Motor neuron (in vitro differentiated cells): ENCODE measurements around the gene ZCCHC14. TPM values are rescaled to one million over a fixed set of nuclear protein-coding genes. Genes with fewer than 3 reads are reported as not detected.

Experiments
- ATAC-seq, 8 experiments: fragments of 200-7000 bp; cut with Tn5 transposase; replicated peaks in 6 of 8; 2 replicates each; pipeline ENCODE4 v1.8.0; 2021; ENCODE audit warnings: mild to moderate bottlenecking in 8 of 8, moderate library complexity in 8 of 8
- H3K27ac ChIP-seq, 2 donors: fragments of 250-450 bp; sonication (Bioruptor Pico); 2 replicates each; pipeline ENCODE4 v1.9.0; 2021; ENCODE audit warnings: antibody characterized with exemption in 2 of 2, mild to moderate bottlenecking in 2 of 2, moderate library complexity in 1 of 2
- H3K4me1 ChIP-seq, 2 donors: fragments of 250-450 bp; sonication (Bioruptor Pico); replicated peaks in 1 of 2; 2 replicates each; pipeline ENCODE4 v1.6.1; 2021; ENCODE audit warnings: antibody characterized with exemption in 2 of 2, mild to moderate bottlenecking in 2 of 2, moderate library complexity in 1 of 2
- H3K4me3 ChIP-seq, 5 donors: fragments of 250-450 bp; sonication (Bioruptor Pico); 2 replicates each; pipeline ENCODE4 v1.9.0; 2021; ENCODE audit warnings: antibody characterized with exemption in 5 of 5, mild to moderate bottlenecking in 5 of 5, moderate library complexity in 4 of 5
- WGBS, 10 experiments: fragments of 450-650 bp; shearing (Covaris generic); methylation state at CpG; one replicate each; pipeline ENCODE4 v1.0.0; 2022; 5-methylcytosine and 5-hydroxymethylcytosine counted together
- in situ Hi-C, 9 experiments: fragments of 400-800 bp; cut with MboI; loops; one replicate each; pipeline ENCODE4 v1.15.0; 2021; ENCODE audit warnings: low sequenced_read_pairs in 9 of 9, low pct_unique_long_range_greater_than_20kb in 2 of 9; ENCODE audit not compliant: unreplicated experiment in 9 of 9
- total RNA-seq, 8 experiments: library from RNA; unstranded; fragments of 300-600 nt; gene quantifications; 2 replicates each; pipeline versions ENCODE4 v1.2.3 to v1.2.4, GENCODE V29; 2022

The ZCCHC14 gene
- total RNA-seq, 8 experiments from 2014 or later, result 11.2 to 30.3 (median 17.0) TPM

DNA sequence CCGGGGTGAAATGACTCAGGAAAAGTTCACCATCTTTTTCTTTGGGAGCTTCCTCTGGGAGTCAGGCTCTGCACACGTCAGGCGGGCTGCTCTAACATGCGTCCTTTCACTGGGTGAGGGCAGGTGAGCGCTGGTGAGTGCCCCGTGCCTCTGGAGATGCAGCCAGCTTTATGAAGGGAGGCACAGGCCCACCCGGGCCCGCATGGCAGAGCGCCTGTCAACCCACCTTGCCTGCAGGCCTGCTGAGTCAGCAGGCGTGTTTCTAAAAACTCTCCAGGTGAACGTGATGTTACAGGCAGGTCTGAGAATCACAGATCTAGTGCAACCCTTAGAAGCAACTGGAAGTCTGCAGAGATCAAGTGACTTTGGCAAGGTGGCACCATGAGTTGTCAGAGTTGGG is 82.3 kb downstream of the ZCCHC14 start:
- Histone ChIP-seq H3K27ac (no peak overlapping the region), H3K4me1 (no peaks in the 10 kb centered on the region), H3K4me3 (no peak overlapping the region)
- ATAC-seq, result no peak
- WGBS, 10 experiments, result 80 to 97% (median 96%) methylated on average over 1 to 6 of the region's 11 CpGs; no CpG with 5 or more reads in 6 of the 10 experiments
- in situ Hi-C loops, result loop anchor here in 1 of 9 experiments (25.0 kb wide), 1 partner anchor 227 kb away; no protein-coding TSS in a partner anchor

DNA sequence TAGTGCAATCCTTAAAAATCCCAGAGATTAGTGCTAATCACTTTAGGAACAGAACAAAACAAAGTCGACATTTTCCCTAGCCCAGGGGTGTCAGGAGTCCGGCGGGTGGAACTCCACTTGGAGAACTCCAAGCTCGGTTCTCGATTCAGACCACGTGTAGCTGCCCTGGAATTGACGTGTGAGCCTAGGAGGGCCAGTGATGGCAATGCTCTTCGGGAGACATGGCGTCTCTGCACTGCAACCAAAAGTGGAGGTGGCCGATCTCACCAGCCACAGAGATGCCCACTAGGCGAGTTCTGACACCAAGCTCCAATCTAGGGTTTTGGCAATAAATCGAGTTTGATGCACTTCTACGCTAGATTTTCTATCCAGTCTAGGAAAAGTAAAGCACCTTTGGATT is 83.0 kb downstream of the ZCCHC14 start:
- ATAC-seq, result no peak
- 60 to 100% (median 98%) methylated on average over 1 to 10 of the region's 13 CpGs; no CpG with 5 or more reads in 2 of the 10 experiments for WGBS, 10 experiments
- in situ Hi-C loops, result loop anchor here in 1 of 9 experiments (25.0 kb wide), 1 partner anchor 228 kb away; no protein-coding TSS in a partner anchor
- Histone ChIP-seq H3K4me3 (no peak overlapping the region), H3K4me1 (no peaks in the 10 kb centered on the region), H3K27ac (no peak overlapping the region)

DNA sequence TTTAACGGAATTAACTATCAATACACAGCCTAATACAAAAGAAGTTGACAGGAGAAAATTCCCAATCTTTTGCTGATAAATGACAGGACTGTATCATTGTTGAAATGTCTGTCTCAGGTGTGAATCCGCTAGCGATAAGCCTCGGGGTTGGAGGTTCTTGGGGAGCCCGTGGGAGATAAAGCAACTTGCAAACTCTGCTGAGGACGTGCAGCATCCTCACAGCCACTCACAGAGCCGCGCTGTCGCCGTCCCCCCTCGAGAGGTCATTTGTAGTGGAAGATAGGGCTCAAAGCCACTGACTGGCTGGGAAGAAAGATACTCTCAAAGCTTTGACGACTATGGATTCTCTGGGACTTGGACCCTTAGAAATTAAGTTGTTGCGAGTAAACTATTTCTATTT is 83.7 kb downstream of the ZCCHC14 start:
- in situ Hi-C loops, result loop anchor here in 1 of 9 experiments (25.0 kb wide), 1 partner anchor 228 kb away; no protein-coding TSS in a partner anchor
- WGBS, 10 experiments, result 40 to 100% (median 86%) methylated on average over 1 to 13 of the region's 13 CpGs; no CpG with 5 or more reads in 2 of the 10 experiments
- no peak for ATAC-seq
- Histone ChIP-seq H3K4me1 (no peaks in the 10 kb centered on the region), H3K4me3 (no peak overlapping the region), H3K27ac (no peak overlapping the region)

DNA sequence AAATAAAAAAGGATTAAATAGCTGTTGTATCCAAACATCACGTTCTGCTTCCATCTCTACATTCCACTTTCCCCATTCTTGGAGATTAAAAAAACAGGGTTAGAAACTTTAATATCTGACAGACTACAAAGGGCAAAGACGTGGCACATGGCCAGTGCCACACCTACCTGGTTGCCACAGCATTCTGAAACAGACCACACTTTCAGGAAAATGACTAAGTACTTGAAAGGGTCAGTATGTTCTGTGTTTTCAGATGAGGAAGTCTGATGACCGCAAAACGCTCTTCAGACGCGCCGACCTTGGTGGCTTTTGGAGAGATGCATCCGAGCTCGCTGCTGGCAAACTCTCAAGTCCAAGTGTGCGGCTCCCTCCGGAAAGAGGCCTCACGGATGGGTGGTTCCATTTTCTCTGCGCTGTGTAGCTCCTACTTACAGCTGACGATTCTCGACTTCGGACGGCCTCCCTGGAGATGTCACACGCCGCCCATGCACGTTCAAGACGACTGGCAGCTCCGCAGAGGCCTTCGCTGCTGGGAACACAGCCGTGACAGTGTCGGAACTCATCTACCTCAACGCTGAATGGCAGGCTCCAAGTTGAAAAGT is 85.2 kb downstream of the ZCCHC14 start:
- H3K27ac ChIP-seq, result no peak overlapping the region
- no peaks in the 10 kb centered on the region for H3K4me1 ChIP-seq
- in situ Hi-C loops, result loop anchor here in 1 of 9 experiments (25.0 kb wide), 1 partner anchor 230 kb away; no protein-coding TSS in a partner anchor
- WGBS, 10 experiments, result 19 to 96% (median 93%) methylated on average over 2 to 22 of the region's 26 CpGs; no CpG with 5 or more reads in 1 of the 10 experiments
- ATAC-seq, result no peak
- H3K4me3 ChIP-seq, result no peak overlapping the region

DNA sequence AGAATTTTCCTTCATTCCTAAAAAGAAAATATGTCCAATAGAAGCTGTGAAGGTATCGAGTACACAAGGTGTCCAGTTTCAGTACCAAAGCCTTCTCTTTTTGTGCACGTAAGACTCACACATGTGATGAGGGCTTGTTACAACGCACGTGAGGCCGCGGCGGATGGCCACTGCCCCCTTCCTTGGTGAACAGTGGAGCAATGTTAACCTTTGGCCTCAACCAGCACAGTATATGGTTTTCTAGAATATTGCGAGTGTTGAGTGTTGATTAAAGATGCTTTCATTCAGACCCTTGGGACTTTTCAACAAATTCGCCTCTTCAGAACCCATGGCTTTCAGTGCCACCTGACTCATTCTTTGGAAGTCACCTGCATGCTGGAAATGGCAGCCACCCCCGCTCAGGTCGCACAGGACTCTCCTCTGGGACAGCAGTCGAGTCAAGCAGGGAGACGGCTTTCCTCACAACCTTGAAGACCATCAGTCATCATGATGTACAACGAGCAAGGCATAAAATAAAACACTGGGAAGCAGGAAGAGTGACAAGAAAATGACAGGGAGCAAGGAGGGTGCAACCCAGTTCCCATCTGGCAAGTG is 86.2 kb downstream of the ZCCHC14 start:
- H3K4me1 ChIP-seq, result no peaks in the 10 kb centered on the region
- no peak overlapping the region for H3K4me3 ChIP-seq
- WGBS, 10 experiments, result 82 to 100% (median 92%) methylated on average over 2 to 13 of the region's 14 CpGs; no CpG with 5 or more reads in 1 of the 10 experiments
- no peak overlapping the region for H3K27ac ChIP-seq
- peak in 2 of 8 experiments; percentile 8 to 25 for ATAC-seq
- in situ Hi-C loops, result loop anchor here in 1 of 9 experiments (25.0 kb wide), 1 partner anchor 231 kb away; no protein-coding TSS in a partner anchor

DNA sequence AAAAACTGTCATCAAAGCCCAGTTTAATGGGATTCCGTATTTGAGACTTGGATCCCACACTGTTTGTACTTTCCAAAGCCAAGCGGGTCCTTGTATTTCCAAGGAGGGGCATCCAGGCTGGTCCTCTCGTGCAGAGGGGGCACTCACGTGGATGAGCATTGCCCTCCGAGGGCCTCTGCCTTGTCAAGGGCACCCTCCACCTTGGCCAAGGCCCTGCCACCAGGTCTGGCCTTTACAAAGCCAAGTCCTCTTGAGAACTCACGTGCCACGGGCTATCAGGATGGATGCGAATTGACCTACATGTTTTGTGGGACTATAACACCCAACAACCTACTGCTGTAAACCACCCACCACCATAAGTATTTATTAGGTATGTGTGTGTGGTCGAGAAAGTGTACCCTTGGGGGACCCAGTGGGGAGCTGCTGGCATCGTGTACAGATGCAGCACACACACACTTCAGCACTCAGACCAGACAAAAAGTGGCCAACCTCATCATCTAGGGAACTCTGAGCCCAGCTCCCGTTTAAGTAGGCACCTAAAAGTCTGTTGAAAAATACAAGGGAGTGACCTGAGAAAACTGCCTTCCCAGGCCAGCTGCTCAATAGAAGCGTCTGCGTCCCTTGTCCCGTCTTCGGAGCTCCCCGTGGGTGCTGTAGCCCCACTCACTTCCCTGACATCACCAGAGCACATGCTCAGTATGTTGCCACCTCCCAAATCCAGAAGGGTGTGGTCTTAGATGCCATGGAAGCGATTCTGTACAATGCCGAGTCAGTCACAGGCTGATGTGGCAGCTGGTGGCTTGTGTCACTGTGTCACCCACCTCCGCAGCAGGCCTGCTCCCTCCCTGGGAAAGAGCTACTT is 87.8 kb downstream of the ZCCHC14 start:
- no peak overlapping the region for H3K4me3 ChIP-seq
- H3K4me1 ChIP-seq, result no peaks in the 10 kb centered on the region
- H3K27ac ChIP-seq, result no peak overlapping the region
- ATAC-seq, result peak; percentile 9 to 69 (median 55)
- in situ Hi-C loops, result loop anchor here in 1 of 9 experiments (25.0 kb wide), 1 partner anchor 232 kb away; no protein-coding TSS in a partner anchor
- 17 to 100% (median 91%) methylated on average over 1 to 17 of the region's 19 CpGs; no CpG with 5 or more reads in 3 of the 10 experiments for WGBS, 10 experiments

DNA sequence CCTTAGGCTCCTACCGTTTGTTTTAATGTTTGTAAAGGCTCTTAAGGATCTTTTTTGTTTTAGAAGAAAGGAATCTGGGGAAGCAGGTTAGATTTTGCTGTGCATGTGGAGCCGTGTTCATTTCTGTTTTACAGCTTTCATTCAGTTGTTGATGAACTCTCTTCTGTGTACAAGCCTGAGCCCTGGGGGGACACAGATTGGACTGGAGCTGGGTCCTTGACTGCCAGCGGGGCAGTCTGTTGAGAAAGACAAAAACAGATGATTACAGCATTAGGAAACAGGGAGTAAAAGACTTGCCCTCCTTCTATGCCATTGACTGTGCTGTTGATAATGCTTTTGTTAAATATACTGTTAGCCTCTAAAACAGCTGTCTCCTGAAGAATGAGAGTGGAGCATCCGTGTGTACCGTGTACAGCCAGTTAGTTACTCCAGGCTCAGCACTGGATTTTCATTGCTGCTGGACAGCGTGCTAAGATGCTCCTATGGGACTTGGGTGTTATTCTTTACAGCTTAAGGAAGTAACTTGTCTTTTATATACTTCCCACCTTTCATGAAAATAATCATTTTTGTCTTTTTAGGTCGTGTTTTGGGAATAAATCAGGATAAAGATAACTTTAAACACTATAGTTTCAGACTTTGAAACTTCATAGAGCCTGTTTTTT is 97.5 kb downstream of the ZCCHC14 start:
- WGBS, 10 experiments, result 46 to 88% (median 62%) methylated on average over 2 to 6 of the region's 7 CpGs; no CpG with 5 or more reads in 1 of the 10 experiments
- no peak for ATAC-seq

DNA sequence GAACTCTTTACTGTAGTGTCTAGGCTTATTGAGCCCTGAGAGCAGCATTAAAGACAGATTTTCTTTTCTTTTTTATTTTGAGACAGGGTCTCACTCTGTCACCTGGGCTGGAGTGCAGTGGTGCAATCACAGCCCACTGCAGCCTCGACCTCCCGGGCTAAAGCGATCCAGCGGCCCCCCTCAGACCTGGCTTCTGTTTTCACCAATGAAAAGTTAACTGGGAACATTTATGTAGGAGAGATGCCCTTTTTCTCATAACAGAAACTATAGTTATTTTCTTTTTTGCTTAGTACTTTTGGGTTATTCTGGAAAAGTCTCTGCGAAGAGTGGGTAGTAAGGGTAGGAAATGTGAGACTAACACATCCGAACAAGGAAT is 99.2 kb downstream of the ZCCHC14 start:
- no peak for ATAC-seq
- Histone ChIP-seq H3K4me3 (peak overlapping the region; percentile 75 to 98 (median 87)), H3K27ac (no peak overlapping the region), H3K4me1 (peaks cover 24 to 35% of the 10 kb centered on the region in 2 donors)
- in situ Hi-C loops, result no loop called here
- WGBS, 10 experiments, result 52 to 100% (median 74%) methylated on average over 1 to 6 of the region's 6 CpGs

More for the DNA sequence above, 97.5 kb downstream of the ZCCHC14 start:
- Histone ChIP-seq H3K4me1 (peaks cover 19 to 26% of the 10 kb centered on the region in 2 donors), H3K4me3 (peak overlapping the region in 1 of 5 donors; percentile 90), H3K27ac (no peak overlapping the region)
- in situ Hi-C loops, result no loop called here

DNA sequence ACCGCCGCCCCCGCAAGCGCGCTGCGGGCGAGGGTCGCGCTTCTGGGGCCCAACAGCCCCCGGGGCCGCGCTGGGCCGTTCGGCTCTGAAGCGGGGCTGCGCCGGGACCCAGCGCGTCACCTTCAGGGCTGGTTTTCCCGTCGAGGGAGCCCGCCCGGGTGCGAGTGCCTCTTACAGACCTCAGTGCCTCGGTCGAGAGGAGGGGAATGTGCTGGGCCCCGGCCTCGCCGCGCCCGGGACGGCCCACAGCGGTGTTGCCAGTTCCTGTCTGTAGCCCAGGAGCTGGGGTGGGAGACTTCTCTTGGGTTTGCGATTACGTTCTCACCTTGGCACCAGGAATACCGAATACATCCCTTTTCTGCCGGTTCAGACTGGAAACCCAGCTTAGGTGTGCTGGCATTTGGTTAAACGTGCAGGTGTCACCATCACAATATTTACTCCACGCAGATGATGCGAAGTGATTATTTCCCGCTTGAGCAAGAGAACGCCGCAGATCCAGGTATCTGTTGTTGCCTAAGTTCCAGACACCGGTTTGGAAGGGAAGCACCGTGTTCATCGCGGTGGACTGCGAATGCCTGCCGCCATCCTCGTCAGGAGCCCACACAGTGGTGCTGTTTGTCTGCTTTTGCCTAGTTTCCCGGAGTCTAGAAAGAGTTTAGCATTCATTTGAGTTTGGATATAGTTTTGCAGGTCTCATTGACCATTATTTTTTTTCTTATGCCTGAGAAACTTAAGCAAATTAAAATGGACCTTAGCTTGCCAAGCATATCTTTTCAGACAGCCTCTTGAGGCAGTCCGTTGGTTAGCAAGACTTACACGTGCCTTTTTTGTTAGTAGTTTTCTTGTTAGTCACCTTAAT is 99.8 kb downstream of the ZCCHC14 start:
- H3K4me1 ChIP-seq, result peaks cover 24 to 38% of the 10 kb centered on the region in 2 donors
- peak in 3 of 8 experiments; percentile 1 to 2 (median 1) for ATAC-seq
- peak overlapping the region; percentile 75 to 98 (median 87) for H3K4me3 ChIP-seq
- WGBS, 10 experiments, result 0 to 23% (median 2%) methylated on average over 1 to 17 of the region's 53 CpGs
- peak overlapping the region; percentile 72 to 99 for H3K27ac ChIP-seq
- in situ Hi-C loops, result no loop called here

DNA sequence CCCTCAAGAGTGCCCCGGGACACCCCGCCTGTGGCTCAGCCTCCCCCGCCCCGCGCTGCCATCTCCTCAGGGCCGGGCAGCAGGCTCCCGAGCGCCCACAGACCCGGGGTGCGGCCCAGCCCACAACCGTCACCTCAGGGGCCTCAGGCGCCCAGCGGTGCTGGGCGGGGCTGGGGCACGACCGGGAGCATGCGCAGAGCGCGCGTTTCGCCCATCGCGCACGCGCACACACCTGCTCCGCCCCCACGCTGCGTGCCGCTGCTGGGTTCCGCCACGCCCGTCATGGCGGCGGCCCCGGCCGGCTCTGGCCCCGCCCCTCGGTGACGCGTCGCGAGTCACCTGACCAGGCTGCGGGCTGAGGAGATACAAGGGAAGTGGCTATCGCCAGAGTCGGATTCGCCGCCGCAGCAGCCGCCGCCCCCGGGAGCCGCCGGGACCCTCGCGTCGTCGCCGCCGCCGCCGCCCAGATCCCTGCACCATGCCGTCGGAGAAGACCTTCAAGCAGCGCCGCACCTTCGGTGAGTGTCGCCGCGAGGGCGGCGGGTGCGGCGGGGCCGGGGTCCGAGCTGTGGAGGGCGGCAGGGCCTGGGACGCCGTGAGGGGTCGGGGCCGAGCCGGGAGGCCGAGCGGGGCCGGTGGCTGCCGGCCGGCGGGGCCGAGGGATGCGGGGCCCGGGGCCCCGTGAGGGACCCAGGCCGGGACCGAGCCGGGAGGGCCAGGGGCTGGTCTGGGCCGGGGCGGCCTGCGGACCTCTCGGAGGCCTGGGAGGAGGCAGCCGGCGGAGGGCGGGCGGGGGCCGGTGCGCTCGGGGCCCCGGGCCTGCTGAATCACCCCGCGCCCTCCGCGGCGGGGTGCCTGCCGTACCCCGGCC is 100.6 kb downstream of the ZCCHC14 start, which contains the start of gene MAP1LC3B:
Gene MAP1LC3B (plus strand): TSS at position 387 of the 871 bp plus-strand sequence. CDS start 92 bp downstream, at position 479.
- peaks cover 32 to 45% of the 10 kb centered on the region in 2 donors for H3K4me1 ChIP-seq
- peak within 1 kb of the TSS; percentile 75 to 98 (median 87) for H3K4me3 ChIP-seq
- peak; percentile 48 to 75 (median 72) for ATAC-seq
- peak within 1 kb of the TSS; percentile 96 to 99 for H3K27ac ChIP-seq
- in situ Hi-C loops, result no loop called here
- WGBS, 10 experiments, result no CpG with 5 or more reads among the region's 113 CpGs
